ENCODE results near the gene PGAP1.

PGAP1 gene

GRCh38 chr2:196926562-196927375 lies at the start of gene PGAP1:
TSS of gene PGAP1 (minus strand) at chr2:196926707. CDS start at chr2:196926616, 91 bp downstream.
- peak; percentile 94 for DNase-seq

- DNase-seq: no peak
Measured at GRCh38 chr2:196974970-196975369, 48.5 kb upstream of the PGAP1 start.

GRCh38 chr2:196971574-196972279 lies 45.2 kb upstream of the PGAP1 start:
- no peak for DNase-seq

- DNase-seq: no peak
Measured at GRCh38 chr2:196970099-196970498, 43.6 kb upstream of the PGAP1 start.

GRCh38 chr2:196968516-196968915 lies 42.0 kb upstream of the PGAP1 start:
- no peak for DNase-seq

- no peak for DNase-seq
Measured at GRCh38 chr2:196967775-196968174, 41.3 kb upstream of the PGAP1 start.

- peak; percentile 75 for DNase-seq
Measured at GRCh38 chr2:196967116-196967515, 40.6 kb upstream of the PGAP1 start.

GRCh38 chr2:196966061-196966460 lies 39.6 kb upstream of the PGAP1 start:
- no peak for DNase-seq

GRCh38 chr2:196965651-196966050 lies 39.1 kb upstream of the PGAP1 start:
- DNase-seq: no peak

- no peak for DNase-seq
Measured at GRCh38 chr2:196963961-196964360, 37.5 kb upstream of the PGAP1 start.

GRCh38 chr2:196963043-196963442 lies 36.5 kb upstream of the PGAP1 start:
- no peak for DNase-seq

GRCh38 chr2:196962325-196962724 lies 35.8 kb upstream of the PGAP1 start:
- DNase-seq: no peak

- no peak for DNase-seq
Measured at GRCh38 chr2:196961889-196962288, 35.4 kb upstream of the PGAP1 start.

GRCh38 chr2:196959734-196960338 lies 33.3 kb upstream of the PGAP1 start:
- DNase-seq: peak; percentile 10

GRCh38 chr2:196959281-196959680 lies 32.8 kb upstream of the PGAP1 start:
- DNase-seq: no peak

- DNase-seq: no peak
Measured at GRCh38 chr2:196957881-196958525, 31.5 kb upstream of the PGAP1 start.

- DNase-seq: no peak
Measured at GRCh38 chr2:196957442-196957841, 30.9 kb upstream of the PGAP1 start.

GRCh38 chr2:196956069-196956468 lies 29.6 kb upstream of the PGAP1 start:
- DNase-seq: no peak

GRCh38 chr2:196955036-196955435 lies 28.5 kb upstream of the PGAP1 start:
- DNase-seq: no peak

GRCh38 chr2:196954001-196954400 lies 27.5 kb upstream of the PGAP1 start:
- no peak for DNase-seq

GRCh38 chr2:196952936-196953335 lies 26.4 kb upstream of the PGAP1 start:
- no peak for DNase-seq

GRCh38 chr2:196951973-196952372 lies 25.5 kb upstream of the PGAP1 start:
- no peak for DNase-seq

GRCh38 chr2:196949116-196949515 lies 22.6 kb upstream of the PGAP1 start:
- DNase-seq: no peak

Measured in fibroblast of skin of right quadriceps (primary cell).